ENCODE data around the gene EVL. TPM values are rescaled to one million over a fixed set of nuclear protein-coding genes. Genes with fewer than 3 reads are reported as not detected.
A peak's percentile ranks its signal among the peaks of the same experiment; 100 is the strongest.

Gene EVL
- total and polyA plus RNA-seq, 2 donors from 2014 or later: 54.8 to 84.1 TPM

DNA sequence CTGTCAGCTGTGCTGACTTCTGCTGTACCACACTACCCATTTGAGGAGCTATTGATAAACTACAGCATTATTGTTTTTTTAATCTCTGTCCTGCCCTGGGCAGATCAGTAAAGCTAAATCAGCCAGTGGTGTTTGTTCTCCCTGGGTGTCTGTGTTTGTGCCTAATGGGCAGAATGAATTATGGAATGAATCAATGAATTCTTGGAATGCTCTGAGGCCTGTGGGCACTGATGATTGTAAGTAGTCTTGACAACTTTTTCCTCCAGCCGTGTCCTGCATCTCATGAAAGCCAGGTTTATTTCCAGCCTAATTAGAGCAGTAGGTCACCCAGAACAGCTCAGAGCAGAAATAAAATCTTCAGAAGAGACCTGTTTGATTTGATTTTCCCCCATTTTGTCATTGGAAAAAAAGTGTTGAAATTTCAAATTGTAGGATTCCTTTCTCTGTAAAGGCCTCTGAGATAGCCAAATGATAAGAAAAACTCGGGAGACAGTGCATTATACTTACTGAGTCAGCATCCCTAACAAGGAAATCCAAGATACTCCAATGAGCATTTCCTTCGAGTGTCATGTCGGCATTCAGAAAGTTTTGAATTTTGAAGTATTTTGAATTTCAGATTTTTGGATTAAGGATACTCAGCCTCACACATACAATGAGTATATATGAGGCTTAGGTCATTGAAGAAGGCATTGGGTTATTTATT is 19.4 kb upstream of the EVL start:
- FAIRE-seq (no peak), DNase-seq (peak in 1 of 5 donors; percentile 17)
- Histone ChIP-seq H3K27ac (ENCODE audit: low read depth in 2 of 2, low read length in 2 of 2) (no peak overlapping the region), H3K4me1 (ENCODE audit: control insufficient read depth in 2 of 3, insufficient read depth in 2 of 3, low read depth in 1 of 3, low read length in 3 of 3) (peaks cover 0 to 6% (median 0%) of the 10 kb centered on the region in 3 donors), H3K27me3 (ENCODE audit: control insufficient read depth, insufficient read depth, low read length) (no peaks in the 10 kb centered on the region), H3K36me3 (ENCODE audit: control insufficient read depth in 2 of 3, insufficient read depth in 3 of 3, low read length in 3 of 3) (no peaks in the 10 kb centered on the region), H3K4me3 (ENCODE audit: low read length in 3 of 3) (no peak overlapping the region), H3K9me3 (ENCODE audit: control insufficient read depth in 2 of 3, insufficient read depth in 1 of 3, low read length in 3 of 3) (no peaks in the 10 kb centered on the region), H3K9ac (ENCODE audit: low read length in 3 of 3) (no peak overlapping the region)
- TF ChIP-seq, protein P1, sequence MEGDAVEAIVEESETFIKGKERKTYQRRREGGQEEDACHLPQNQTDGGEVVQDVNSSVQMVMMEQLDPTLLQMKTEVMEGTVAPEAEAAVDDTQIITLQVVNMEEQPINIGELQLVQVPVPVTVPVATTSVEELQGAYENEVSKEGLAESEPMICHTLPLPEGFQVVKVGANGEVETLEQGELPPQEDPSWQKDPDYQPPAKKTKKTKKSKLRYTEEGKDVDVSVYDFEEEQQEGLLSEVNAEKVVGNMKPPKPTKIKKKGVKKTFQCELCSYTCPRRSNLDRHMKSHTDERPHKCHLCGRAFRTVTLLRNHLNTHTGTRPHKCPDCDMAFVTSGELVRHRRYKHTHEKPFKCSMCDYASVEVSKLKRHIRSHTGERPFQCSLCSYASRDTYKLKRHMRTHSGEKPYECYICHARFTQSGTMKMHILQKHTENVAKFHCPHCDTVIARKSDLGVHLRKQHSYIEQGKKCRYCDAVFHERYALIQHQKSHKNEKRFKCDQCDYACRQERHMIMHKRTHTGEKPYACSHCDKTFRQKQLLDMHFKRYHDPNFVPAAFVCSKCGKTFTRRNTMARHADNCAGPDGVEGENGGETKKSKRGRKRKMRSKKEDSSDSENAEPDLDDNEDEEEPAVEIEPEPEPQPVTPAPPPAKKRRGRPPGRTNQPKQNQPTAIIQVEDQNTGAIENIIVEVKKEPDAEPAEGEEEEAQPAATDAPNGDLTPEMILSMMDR (IDR thresholded peaks at IDR 0.05; ENCODE audit: borderline replicate concordance, extremely low read depth, insufficient read depth): no peak
- intact Hi-C loops (cut with DNase I): no loop called here

DNA sequence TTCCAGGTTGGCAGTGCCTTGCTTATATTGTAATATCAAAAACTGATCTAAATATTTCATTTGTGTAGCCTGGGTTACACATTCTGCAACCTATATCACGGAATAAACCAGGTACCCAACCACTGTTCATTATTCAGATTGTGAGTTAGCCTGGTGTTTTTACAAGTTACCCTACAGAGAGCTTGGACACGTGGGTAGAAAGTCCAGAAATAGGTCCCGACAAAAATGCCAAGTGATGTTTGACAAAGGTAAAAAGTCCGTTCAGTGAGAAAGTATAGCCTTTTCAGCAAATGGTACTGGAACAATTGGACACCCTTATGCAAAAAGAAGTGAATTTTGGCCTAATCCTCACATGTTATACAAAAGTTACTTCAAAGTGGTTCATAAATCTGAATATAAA is 17.6 kb upstream of the EVL start:
- Histone ChIP-seq H3K9me3 (ENCODE audit: control insufficient read depth in 2 of 3, insufficient read depth in 1 of 3, low read length in 3 of 3) (no peaks in the 10 kb centered on the region), H3K36me3 (ENCODE audit: control insufficient read depth in 2 of 3, insufficient read depth in 3 of 3, low read length in 3 of 3) (no peaks in the 10 kb centered on the region), H3K4me3 (ENCODE audit: low read length in 3 of 3) (no peak overlapping the region), H3K27ac (ENCODE audit: low read depth in 2 of 2, low read length in 2 of 2) (no peak overlapping the region), H3K27me3 (ENCODE audit: control insufficient read depth, insufficient read depth, low read length) (no peaks in the 10 kb centered on the region), H3K4me1 (ENCODE audit: control insufficient read depth in 2 of 3, insufficient read depth in 2 of 3, low read depth in 1 of 3, low read length in 3 of 3) (peaks cover 0 to 6% (median 0%) of the 10 kb centered on the region in 3 donors), H3K9ac (ENCODE audit: low read length in 3 of 3) (no peak overlapping the region)
- FAIRE-seq (no peak), DNase-seq (no peak)
- intact Hi-C loops (cut with DNase I): no loop called here
- TF ChIP-seq, protein P1 (IDR thresholded peaks at IDR 0.05; ENCODE audit: borderline replicate concordance, extremely low read depth, insufficient read depth): no peak

DNA sequence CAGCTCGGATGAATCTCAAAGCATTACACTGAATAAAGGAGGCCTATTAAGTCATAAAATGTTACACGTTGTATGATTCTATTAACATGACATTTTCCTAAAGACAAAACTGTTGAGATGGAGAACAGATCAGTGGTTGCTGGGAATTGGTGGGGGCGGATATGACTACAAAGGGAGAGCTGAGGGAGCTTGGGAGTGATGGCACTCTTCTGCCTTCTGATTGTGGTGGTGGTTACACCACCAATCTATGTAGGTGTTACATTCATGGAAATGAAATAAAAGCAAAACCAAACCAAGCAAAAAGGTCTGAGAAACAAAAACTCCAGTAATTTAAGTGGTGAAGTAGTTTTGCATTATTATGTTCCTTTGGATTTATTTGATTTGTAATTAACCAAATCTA is 16.4 kb upstream of the EVL start:
- no peaks in the 10 kb centered on the region for H3K36me3 ChIP-seq (ENCODE audit: control insufficient read depth in 2 of 3, insufficient read depth in 3 of 3, low read length in 3 of 3)
- H3K4me1 ChIP-seq (ENCODE audit: control insufficient read depth in 2 of 3, insufficient read depth in 2 of 3, low read depth in 1 of 3, low read length in 3 of 3): peaks cover 0 to 6% (median 0%) of the 10 kb centered on the region in 3 donors
- H3K27ac ChIP-seq (ENCODE audit: low read depth in 2 of 2, low read length in 2 of 2): no peak overlapping the region
- no peaks in the 10 kb centered on the region for H3K9me3 ChIP-seq (ENCODE audit: control insufficient read depth in 2 of 3, insufficient read depth in 1 of 3, low read length in 3 of 3)
- no peaks in the 10 kb centered on the region for H3K27me3 ChIP-seq (ENCODE audit: control insufficient read depth, insufficient read depth, low read length)
- intact Hi-C loops (cut with DNase I): no loop called here
- DNase-seq (no peak), FAIRE-seq (no peak)
- no peak overlapping the region for H3K9ac ChIP-seq (ENCODE audit: low read length in 3 of 3)
- no peak overlapping the region for H3K4me3 ChIP-seq (ENCODE audit: low read length in 3 of 3)
- TF ChIP-seq, protein P1 (IDR thresholded peaks at IDR 0.05; ENCODE audit: borderline replicate concordance, extremely low read depth, insufficient read depth): no peak
